Activated T-cell treated with anti-CD3 and anti-CD28 coated beads, Interleukin-2, amount 50 U/mL, for 48 hours (primary cell): Measurements from ENCODE around the gene FADS6.

Experiments
- DNase-seq, 2 experiments: peaks; one replicate each; pipeline ENCODE4 v3.0.0-alpha.2; 2020

The FADS6 gene

GRCh38 chr17:74851612-74852236, 41.7 kb downstream of the FADS6 start:
- DNase-seq = no peak

- no peak for DNase-seq
Measured at GRCh38 chr17:74850914-74851313, 42.5 kb downstream of the FADS6 start.

- no peak for DNase-seq
Measured at GRCh38 chr17:74850310-74850709, 43.1 kb downstream of the FADS6 start.

- DNase-seq = no peak
Measured at GRCh38 chr17:74848656-74849399, 44.6 kb downstream of the FADS6 start.

- DNase-seq = no peak
Measured at GRCh38 chr17:74846621-74847020, 46.8 kb downstream of the FADS6 start.

- no peak for DNase-seq
Measured at GRCh38 chr17:74843352-74843627, 50.1 kb downstream of the FADS6 start.

- DNase-seq = peak; percentile 40 to 51
Measured at GRCh38 chr17:74842599-74843351, 50.7 kb downstream of the FADS6 start.

- no peak for DNase-seq
Measured at GRCh38 chr17:74842146-74842598, 51.3 kb downstream of the FADS6 start.

GRCh38 chr17:74840989-74841666, 52.3 kb downstream of the FADS6 start:
- no peak for DNase-seq

- DNase-seq = no peak
Measured at GRCh38 chr17:74839990-74840852, 53.2 kb downstream of the FADS6 start.

GRCh38 chr17:74838274-74838673, 55.2 kb downstream of the FADS6 start:
- no peak for DNase-seq

- DNase-seq = no peak
Measured at GRCh38 chr17:74836691-74837467, 56.6 kb downstream of the FADS6 start.

- DNase-seq = no peak
Measured at GRCh38 chr17:74836191-74836590, 57.2 kb downstream of the FADS6 start.

- DNase-seq = no peak
Measured at GRCh38 chr17:74833501-74834377, 59.7 kb downstream of the FADS6 start.

GRCh38 chr17:74832421-74832820, 61.0 kb downstream of the FADS6 start:
- DNase-seq = no peak

GRCh38 chr17:74831444-74832146, 61.8 kb downstream of the FADS6 start:
- no peak for DNase-seq

- DNase-seq = no peak
Measured at GRCh38 chr17:74830861-74831260, 62.6 kb downstream of the FADS6 start.

GRCh38 chr17:74827800-74828199, 65.6 kb downstream of the FADS6 start:
- no peak for DNase-seq
